H1 (cell line): ENCODE data around the gene SMARCD1. TPM values are rescaled to one million over a fixed set of nuclear protein-coding genes. Genes with fewer than 3 reads are reported as not detected.

Experiments
- BCL11A ChIP-seq, 2 experiments: IDR thresholded peaks; one replicate each; pipeline ENCODE4 v1.6.1; 2011; ENCODE audit warnings: low read depth in 2 of 2, low read length in 2 of 2, mild to moderate bottlenecking in 2 of 2
- CHD1 ChIP-seq: IDR thresholded peaks from 2 replicates; pipeline ENCODE4 v1.6.1; 2012; ENCODE audit warnings: low read depth, low read length, improper control_type of control experiment
- EGR1 ChIP-seq: IDR thresholded peaks from 2 replicates; pipeline ENCODE4 v1.6.1; 2011; ENCODE audit warnings: low read depth, low read length, borderline replicate concordance
- POLR2AphosphoS5 ChIP-seq: IDR thresholded peaks from 2 replicates; pipeline ENCODE4 v1.6.1; 2011; ENCODE audit warnings: low read depth, low read length
- RBBP5 ChIP-seq: IDR thresholded peaks from 2 replicates; pipeline ENCODE4 v1.7.1; 2012; ENCODE audit warnings: low read depth, mild to moderate bottlenecking, inconsistent platforms, low read length, moderate library complexity, borderline replicate concordance
- SP2 ChIP-seq: IDR thresholded peaks from 2 replicates; pipeline ENCODE4 v1.6.1; 2012; ENCODE audit warnings: mild to moderate bottlenecking, low read length, inconsistent platforms
- TCF12 ChIP-seq: IDR thresholded peaks from 2 replicates; pipeline ENCODE4 v1.6.1; 2011; ENCODE audit warnings: low read depth, mild to moderate bottlenecking, low read length
- polyA plus RNA-seq, 7 experiments: library from polyadenylated mRNA; depleted of rRNA in 3 of 7; stranded (reverse) in 5 of 7; unstranded in 2 of 7; fragments of >200 nt in 5 of 7; fragments of 200-250 nt in 2 of 7; gene quantifications; 1 replicate in 5 of 7; 2 replicates in 1 of 7; 4 replicates in 1 of 7; pipeline versions ENCODE4 v1.2.1 to v1.2.3, GENCODE V29; 2011 to 2013; ENCODE audit warnings: missing spikeins in 2 of 7, mixed read lengths in 2 of 7
- total RNA-seq: library from RNA; stranded (reverse); fragmentation: NEBNext Ultra II Directional; extraction: Animal tissue kit (Norgen Biotek cat#: 25700); gene quantifications from 2 replicates; pipeline ENCODE4 v1.2.1, GENCODE V29; 2021
- TF ChIP-seq, protein P1 (sequence below), 3 experiments: IDR thresholded peaks; 1 replicate in 2 of 3; 2 replicates in 1 of 3; pipeline versions ENCODE4 v1.5.1 to v1.6.1; 2011; ENCODE audit warnings: low read length in 3 of 3, mild to moderate bottlenecking in 3 of 3, inconsistent platforms in 2 of 3, low read depth in 1 of 3, moderate library complexity in 1 of 3; ENCODE audit not compliant: insufficient read depth in 1 of 3; ENCODE audit errors: control extremely low read depth in 1 of 3

The SMARCD1 gene
- total and polyA plus RNA-seq, 2 of the 8 experiments (the other 6 are each of a cell fraction or from before 2014, with no cell fraction given): 128 to 130 TPM

GRCh38 chr12:50084775-50085614, at the start of gene SMARCD1 (continued):
- TF ChIP-seq CHD1 (no peak), RBBP5 (0 out of 2 replicates have a peak, but pooled peaks have one; percentile 86), BCL11A (IDR thresholded peaks at IDR 0.05; ENCODE audit: low read depth in 2 of 2, low read length in 2 of 2) (no peak), POLR2AphosphoS5 (no peak; the same call in none of the 2 replicates), TCF12 (no peak), EGR1 (peak; percentile 89), SP2 (peak; percentile 97)
- TF ChIP-seq, protein P1, sequence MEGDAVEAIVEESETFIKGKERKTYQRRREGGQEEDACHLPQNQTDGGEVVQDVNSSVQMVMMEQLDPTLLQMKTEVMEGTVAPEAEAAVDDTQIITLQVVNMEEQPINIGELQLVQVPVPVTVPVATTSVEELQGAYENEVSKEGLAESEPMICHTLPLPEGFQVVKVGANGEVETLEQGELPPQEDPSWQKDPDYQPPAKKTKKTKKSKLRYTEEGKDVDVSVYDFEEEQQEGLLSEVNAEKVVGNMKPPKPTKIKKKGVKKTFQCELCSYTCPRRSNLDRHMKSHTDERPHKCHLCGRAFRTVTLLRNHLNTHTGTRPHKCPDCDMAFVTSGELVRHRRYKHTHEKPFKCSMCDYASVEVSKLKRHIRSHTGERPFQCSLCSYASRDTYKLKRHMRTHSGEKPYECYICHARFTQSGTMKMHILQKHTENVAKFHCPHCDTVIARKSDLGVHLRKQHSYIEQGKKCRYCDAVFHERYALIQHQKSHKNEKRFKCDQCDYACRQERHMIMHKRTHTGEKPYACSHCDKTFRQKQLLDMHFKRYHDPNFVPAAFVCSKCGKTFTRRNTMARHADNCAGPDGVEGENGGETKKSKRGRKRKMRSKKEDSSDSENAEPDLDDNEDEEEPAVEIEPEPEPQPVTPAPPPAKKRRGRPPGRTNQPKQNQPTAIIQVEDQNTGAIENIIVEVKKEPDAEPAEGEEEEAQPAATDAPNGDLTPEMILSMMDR (IDR thresholded peaks at IDR 0.05; ENCODE audit: control extremely low read depth in 1 of 3, insufficient read depth in 1 of 3, low read depth in 1 of 3, low read length in 3 of 3): peak; percentile 71 to 82 (median 74)
- TF ChIP-seq, all 59 proteins: peak for 20
